ENCODE results near the gene NSDHL. TPM values are rescaled to one million over a fixed set of nuclear protein-coding genes. Genes with fewer than 3 reads are reported as not detected.

NSDHL gene
- total RNA-seq, 1 experiment from 2014 or later, result 22.1 TPM

- Histone ChIP-seq H3K9ac (ENCODE audit: low read length) (no peak overlapping the region), H2AFZ (ENCODE audit: low read depth, low read length, poor library complexity, severe bottlenecking) (no peak overlapping the region), H3K4me1 (ENCODE audit: control insufficient read depth in 1 of 2, insufficient read depth in 2 of 2, low read length in 2 of 2) (no peaks in the 10 kb centered on the region), H3K36me3 (ENCODE audit: control insufficient read depth in 1 of 2, insufficient read depth in 2 of 2, low read length in 2 of 2) (no peaks in the 10 kb centered on the region), H4K20me1 (ENCODE audit: insufficient read depth) (no peaks in the 10 kb centered on the region), H3K4me2 (ENCODE audit: low read length) (no peak overlapping the region), H3K9me2 (ENCODE audit: insufficient read depth) (no peaks in the 10 kb centered on the region), H3K79me2 (ENCODE audit: insufficient read depth, low read length) (no peaks in the 10 kb centered on the region), H3K4me3 (replicated peaks in 1 of 2; ENCODE audit: low read depth in 1 of 2, low read length in 2 of 2) (no peak overlapping the region), H3K27me3 (ENCODE audit: insufficient read depth, low read length) (no peaks in the 10 kb centered on the region), H3K9me3 (ENCODE audit: control insufficient read depth in 1 of 2, insufficient read depth in 1 of 2, low read depth in 1 of 2, low read length in 2 of 2) (no peaks in the 10 kb centered on the region), H3K27ac (ENCODE audit: low read depth, low read length) (no peak overlapping the region)
- no peak for ATAC-seq
- ChIA-PET RAD21 (ENCODE audit: low non-redundant PET in 1 of 2, low total read pairs in 2 of 2, uncharacterized antibody in 2 of 2, unreplicated experiment in 2 of 2) (no interaction called here), CTCF (no interaction called here), POLR2A (no interaction called here)
- intact Hi-C loops (cut with micrococcal nuclease), result no loop called here
- no peak for DNase-seq (ENCODE audit: low read depth, low spot score)
- no peak for TF ChIP-seq REST (IDR thresholded peaks at IDR 0.05; ENCODE audit: low read depth)
- TF ChIP-seq TCF7L2 (IDR thresholded peaks at IDR 0.05; ENCODE audit: borderline replicate concordance, extremely low read depth, insufficient read depth, insufficient read length), result no peak
- no peak for TF ChIP-seq SP1 (IDR thresholded peaks at IDR 0.05; ENCODE audit: low read depth)
- TF ChIP-seq, protein P1, sequence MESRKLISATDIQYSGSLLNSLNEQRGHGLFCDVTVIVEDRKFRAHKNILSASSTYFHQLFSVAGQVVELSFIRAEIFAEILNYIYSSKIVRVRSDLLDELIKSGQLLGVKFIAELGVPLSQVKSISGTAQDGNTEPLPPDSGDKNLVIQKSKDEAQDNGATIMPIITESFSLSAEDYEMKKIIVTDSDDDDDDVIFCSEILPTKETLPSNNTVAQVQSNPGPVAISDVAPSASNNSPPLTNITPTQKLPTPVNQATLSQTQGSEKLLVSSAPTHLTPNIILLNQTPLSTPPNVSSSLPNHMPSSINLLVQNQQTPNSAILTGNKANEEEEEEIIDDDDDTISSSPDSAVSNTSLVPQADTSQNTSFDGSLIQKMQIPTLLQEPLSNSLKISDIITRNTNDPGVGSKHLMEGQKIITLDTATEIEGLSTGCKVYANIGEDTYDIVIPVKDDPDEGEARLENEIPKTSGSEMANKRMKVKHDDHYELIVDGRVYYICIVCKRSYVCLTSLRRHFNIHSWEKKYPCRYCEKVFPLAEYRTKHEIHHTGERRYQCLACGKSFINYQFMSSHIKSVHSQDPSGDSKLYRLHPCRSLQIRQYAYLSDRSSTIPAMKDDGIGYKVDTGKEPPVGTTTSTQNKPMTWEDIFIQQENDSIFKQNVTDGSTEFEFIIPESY (IDR thresholded peaks at IDR 0.05; ENCODE audit: extremely low read depth, insufficient replicate concordance, low read length), result no peak
- no peak for TF ChIP-seq RAD21 (IDR thresholded peaks at IDR 0.05; ENCODE audit: low read depth)
- TF ChIP-seq ELF1 (IDR thresholded peaks at IDR 0.05; ENCODE audit: borderline replicate concordance, low read depth), result no peak
- TF ChIP-seq CEBPB (IDR thresholded peaks at IDR 0.05; ENCODE audit: low read depth), result no peak
- TF ChIP-seq CBX3 (IDR thresholded peaks at IDR 0.05; ENCODE audit: low read depth), result no peak
- TF ChIP-seq EGR1 (IDR thresholded peaks at IDR 0.05; ENCODE audit: low read depth), result no peak
- TF ChIP-seq ZFX (IDR thresholded peaks at IDR 0.05), result no peak
- no peak for TF ChIP-seq SRF (IDR thresholded peaks at IDR 0.05; ENCODE audit: low read depth)
- TF ChIP-seq MAX (IDR thresholded peaks at IDR 0.05), result no peak
- TF ChIP-seq ZNF274 (IDR thresholded peaks at IDR 0.05; ENCODE audit: low read depth, low read length), result no peak
- no peak for TF ChIP-seq FOSL1 (IDR thresholded peaks at IDR 0.05; ENCODE audit: low read depth)
- TF ChIP-seq EZH2phosphoT487 (IDR thresholded peaks at IDR 0.05; ENCODE audit: borderline replicate concordance), result no peak
- TF ChIP-seq, protein P2, sequence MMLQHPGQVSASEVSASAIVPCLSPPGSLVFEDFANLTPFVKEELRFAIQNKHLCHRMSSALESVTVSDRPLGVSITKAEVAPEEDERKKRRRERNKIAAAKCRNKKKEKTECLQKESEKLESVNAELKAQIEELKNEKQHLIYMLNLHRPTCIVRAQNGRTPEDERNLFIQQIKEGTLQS (IDR thresholded peaks at IDR 0.05), result no peak
- no peak for TF ChIP-seq POLR2AphosphoS5 (IDR thresholded peaks at IDR 0.05; ENCODE audit: low read depth, low read length)
- TF ChIP-seq JUND (IDR thresholded peaks at IDR 0.05), result no peak
- TF ChIP-seq EZH2 (IDR thresholded peaks at IDR 0.05), result no peak
- BruUV-seq (replicated peaks), result no TSS peak
Measured at GRCh38 chrX:152806035-152806434, 24.8 kb upstream of the NSDHL start.
